DND-41 (cell line): ENCODE measurements around the gene MYLK.

Experiments used
- ATAC-seq: fragments of 200-7000 bp; cut with Tn5 transposase; 3 replicates; pipeline ENCODE4 v1.9.1; 2021; ENCODE audit warnings: low read depth; ENCODE audit not compliant: insufficient read depth
- DNase-seq: peaks from one replicate; pipeline ENCODE4 v3.0.0-alpha.2; 2020
- H2AFZ ChIP-seq: 2 replicates; pipeline ENCODE4 v1.6.0; 2012; ENCODE audit warnings: low read depth, low read length
- H3K27ac ChIP-seq: 2 replicates; pipeline ENCODE4 v1.5.1; 2012; ENCODE audit warnings: low read length, inconsistent platforms
- H3K27me3 ChIP-seq: fragments of 200-600 bp; sonication (generic); 2 replicates; pipeline ENCODE4 v1.6.0; 2012; ENCODE audit warnings: low read length, mild to moderate bottlenecking, inconsistent platforms; ENCODE audit not compliant: insufficient read depth, poor library complexity
- H3K36me3 ChIP-seq: 2 replicates; pipeline ENCODE4 v1.5.1; 2012; ENCODE audit warnings: low read length, inconsistent platforms; ENCODE audit not compliant: insufficient read depth
- H3K4me1 ChIP-seq: 2 replicates; pipeline ENCODE4 v1.5.1; 2012; ENCODE audit warnings: mild to moderate bottlenecking, low read length; ENCODE audit not compliant: insufficient read depth
- H3K4me2 ChIP-seq: 2 replicates; pipeline ENCODE4 v1.6.0; 2012; ENCODE audit warnings: mild to moderate bottlenecking, moderate library complexity, low read length, inconsistent platforms; ENCODE audit not compliant: insufficient read depth
- H3K4me3 ChIP-seq, 2 experiments: fragments of 200-600 bp in 1 of 2; shearing (Covaris generic) in 1 of 2; 2 replicates each; pipeline ENCODE4 v1.5.1; 2012 to 2016; ENCODE audit warnings: inconsistent platforms in 2 of 2, low read length in 2 of 2, mild to moderate bottlenecking in 2 of 2, low read depth in 1 of 2, moderate library complexity in 1 of 2
- H3K79me2 ChIP-seq: 2 replicates; pipeline ENCODE4 v1.6.0; 2012; ENCODE audit warnings: low read length, inconsistent platforms; ENCODE audit not compliant: insufficient read depth
- H3K9ac ChIP-seq: 2 replicates; pipeline ENCODE4 v1.6.0; 2012; ENCODE audit warnings: low read depth, mild to moderate bottlenecking, inconsistent platforms, low read length, moderate library complexity
- H3K9me3 ChIP-seq: 2 replicates; pipeline ENCODE4 v1.5.1; 2012; ENCODE audit warnings: low read length, moderate library complexity, mild to moderate bottlenecking, inconsistent platforms; ENCODE audit not compliant: insufficient read depth, severe bottlenecking
- H4K20me1 ChIP-seq: 2 replicates; pipeline ENCODE4 v1.6.0; 2012; ENCODE audit warnings: low read length; ENCODE audit not compliant: insufficient read depth
- CTCF ChIP-seq: IDR thresholded peaks from 2 replicates; pipeline ENCODE4 v1.5.1; 2012; ENCODE audit warnings: borderline replicate concordance, low read length, moderate library complexity, mild to moderate bottlenecking; ENCODE audit not compliant: poor library complexity, severe bottlenecking; ENCODE audit errors: extremely low read depth
- EZH2 ChIP-seq: IDR thresholded peaks from 3 replicates; pipeline ENCODE4 v1.6.1; 2012; ENCODE audit warnings: borderline replicate concordance, low read depth, mild to moderate bottlenecking, moderate library complexity, low read length, inconsistent platforms; ENCODE audit not compliant: severe bottlenecking

Gene MYLK

GRCh38 chr3:123755085-123755484 is 129.0 kb downstream of the MYLK start:
- H2AFZ ChIP-seq: no peak overlapping the region
- DNase-seq: no peak
- ATAC-seq: no peak
- no peak overlapping the region for H3K9ac ChIP-seq
- TF ChIP-seq EZH2: no peak
- TF ChIP-seq CTCF: no peak
- peaks cover 35% of the 10 kb centered on the region for H3K4me1 ChIP-seq
- no peaks in the 10 kb centered on the region for H3K27me3 ChIP-seq
- H4K20me1 ChIP-seq: no peaks in the 10 kb centered on the region
- no peak overlapping the region for H3K4me3 ChIP-seq
- no peaks in the 10 kb centered on the region for H3K36me3 ChIP-seq
- H3K79me2 ChIP-seq: no peaks in the 10 kb centered on the region
- no peaks in the 10 kb centered on the region for H3K9me3 ChIP-seq
- no peak overlapping the region for H3K4me2 ChIP-seq
- no peak overlapping the region for H3K27ac ChIP-seq

GRCh38 chr3:123753286-123753685 is 130.8 kb downstream of the MYLK start:
- no peak overlapping the region for H3K27ac ChIP-seq

GRCh38 chr3:123752228-123752627 is 131.9 kb downstream of the MYLK start:
- Histone ChIP-seq H2AFZ (no peak overlapping the region), H3K36me3 (no peaks in the 10 kb centered on the region), H3K4me1 (peaks cover 20% of the 10 kb centered on the region), H3K4me3 (no peak overlapping the region), H3K27me3 (no peaks in the 10 kb centered on the region), H3K4me2 (no peak overlapping the region), H3K79me2 (no peaks in the 10 kb centered on the region), H3K27ac (no peak overlapping the region), H4K20me1 (no peaks in the 10 kb centered on the region), H3K9ac (no peak overlapping the region), H3K9me3 (no peaks in the 10 kb centered on the region)
- no peak for DNase-seq
- TF ChIP-seq CTCF (no peak), EZH2 (no peak)
- ATAC-seq: no peak

More at GRCh38 chr3:123753286-123753685, 130.8 kb downstream of the MYLK start:
- Histone ChIP-seq H3K36me3 (no peaks in the 10 kb centered on the region), H4K20me1 (no peaks in the 10 kb centered on the region), H3K79me2 (no peaks in the 10 kb centered on the region), H2AFZ (no peak overlapping the region), H3K4me3 (no peak overlapping the region), H3K27me3 (no peaks in the 10 kb centered on the region), H3K4me2 (no peak overlapping the region), H3K9me3 (no peaks in the 10 kb centered on the region), H3K9ac (no peak overlapping the region), H3K4me1 (peaks cover 30% of the 10 kb centered on the region)
- ATAC-seq: no peak
- TF ChIP-seq EZH2 (no peak), CTCF (no peak)
- no peak for DNase-seq

- DNase-seq (no peak), ATAC-seq (no peak)
- Histone ChIP-seq H3K4me2 (no peak overlapping the region), H4K20me1 (no peaks in the 10 kb centered on the region), H3K9ac (no peak overlapping the region), H3K27ac (no peak overlapping the region), H2AFZ (no peak overlapping the region), H3K27me3 (no peaks in the 10 kb centered on the region), H3K9me3 (no peaks in the 10 kb centered on the region), H3K79me2 (no peaks in the 10 kb centered on the region), H3K4me1 (peaks cover 12% of the 10 kb centered on the region), H3K4me3 (no peak overlapping the region), H3K36me3 (no peaks in the 10 kb centered on the region)
- TF ChIP-seq CTCF (no peak), EZH2 (no peak)
Observed at GRCh38 chr3:123751433-123751832, 132.7 kb downstream of the MYLK start.
